Testis (tissue), 3 donors: ENCODE data around the gene ESYT1. TPM values are rescaled to one million over a fixed set of nuclear protein-coding genes. Genes with fewer than 3 reads are reported as not detected.
A peak's percentile ranks its signal among the peaks of the same experiment; 100 is the strongest.

ENCODE experiments used
- DNase-seq: peaks from one replicate; pipeline ENCODE4 v3.0.0-alpha.2; 2019
- H3K27ac ChIP-seq, 2 donors: fragments of 200-600 bp; sonication (generic); one replicate each; pipeline ENCODE4 v1.5.1; 2019
- H3K27me3 ChIP-seq: fragments of 200-600 bp; sonication (generic); one replicate; pipeline ENCODE4 v1.5.1; 2019
- H3K36me3 ChIP-seq: fragments of 200-600 bp; sonication (generic); one replicate; pipeline ENCODE4 v1.5.1; 2017; ENCODE audit warnings: low read depth; ENCODE audit errors: missing control alignments
- H3K4me1 ChIP-seq: fragments of 200-600 bp; sonication (generic); one replicate; pipeline ENCODE4 v1.5.1; 2019
- H3K4me3 ChIP-seq, 2 donors: fragments of 200-600 bp; sonication (generic); one replicate each; pipeline ENCODE4 v1.5.1; 2017 to 2019
- H3K9me3 ChIP-seq: fragments of 200-600 bp; sonication (generic); one replicate; pipeline ENCODE4 v1.5.1; 2017
- CTCF ChIP-seq, 3 experiments: fragments of 450-650 bp in 2 of 3; fragments of 200-600 bp in 1 of 3; sonication (generic) in 1 of 3; IDR thresholded peaks; one replicate each; pipeline ENCODE4 v1.5.1; 2016 to 2019; ENCODE audit warnings: antibody characterized with exemption in 3 of 3, mild to moderate bottlenecking in 2 of 3, moderate library complexity in 1 of 3
- POLR2A ChIP-seq: fragments of 450-650 bp; IDR thresholded peaks from one replicate; pipeline ENCODE4 v1.6.1; 2017; ENCODE audit warnings: antibody characterized with exemption, mild to moderate bottlenecking, moderate library complexity
- WGBS, 2 donors: methylation state at CpG; one replicate each; pipeline ENCODE4 v1.1.5; 2018; 5-methylcytosine and 5-hydroxymethylcytosine counted together
- intact Hi-C: fragments of 100-400 bp; cut with DNase I; formaldehyde crosslinking; loops from one replicate; pipeline ENCODE4 v1.15.1; 2023; ENCODE audit warnings: low total_unique reads
- polyA plus RNA-seq: library from polyadenylated mRNA; stranded (reverse); fragments of 350-450 nt; fragmentation: Illumina TruSeq; extraction: RNeasy Lipid Tissue Mini Kit (QIAGEN cat#74804); gene quantifications from one replicate; pipeline ENCODE4 v1.2.3, GENCODE V29; 2014; ENCODE audit warnings: low read depth, low replicate concordance; ENCODE audit not compliant: insufficient read depth
- total RNA-seq, 2 donors: library from RNA; depleted of rRNA; stranded (reverse); fragments of >200 nt; gene quantifications; one replicate each; pipeline ENCODE4 v1.2.3, GENCODE V29; 2016

Gene ESYT1
- total and polyA plus RNA-seq, 3 donors from 2014 or later, result 50.8 to 99.8 (median 72.0) TPM

- Histone ChIP-seq H3K27ac (peak overlapping the region; percentile 77 to 92), H3K4me1 (peaks cover 27% of the 10 kb centered on the region), H3K9me3 (no peaks in the 10 kb centered on the region), H3K27me3 (no peaks in the 10 kb centered on the region), H3K36me3 (no peaks in the 10 kb centered on the region), H3K4me3 (peak overlapping the region; percentile 80)
- peak; percentile 74 for DNase-seq
- intact Hi-C loops, result no loop called here
- WGBS, 2 donors, result 5 to 13% methylated on average over 12 of the region's 12 CpGs
- TF ChIP-seq CTCF (IDR thresholded peaks at IDR 0.05) (peak; percentile 37 to 60 (median 50)), POLR2A (no peak)
Observed at GRCh38 chr12:56151672-56152131, 23.6 kb downstream of the ESYT1 start.

- no peaks in the 10 kb centered on the region for H3K9me3 ChIP-seq
- DNase-seq, result peak; percentile 96
- H3K4me3 ChIP-seq, result peak within 1 kb of the TSS; percentile 80
- TF ChIP-seq POLR2A, result no peak
- TF ChIP-seq CTCF (IDR thresholded peaks at IDR 0.05), result peak in 1 of 3 experiments; percentile 37
- H3K4me1 ChIP-seq, result peaks cover 26% of the 10 kb centered on the region
- intact Hi-C loops, result no loop called here
- H3K27me3 ChIP-seq, result no peaks in the 10 kb centered on the region
- H3K27ac ChIP-seq, result peak within 1 kb of the TSS; percentile 77 to 92
- no peaks in the 10 kb centered on the region for H3K36me3 ChIP-seq
- WGBS, 2 donors, result 0% methylated on average over 36 to 37 of the region's 37 CpGs
Observed at GRCh38 chr12:56152132-56152755, 24.2 kb downstream of the ESYT1 start, which contains the start of gene MYL6B. TSS of gene MYL6B (plus strand) at chr12:56152587. CDS start at chr12:56153919, 1,332 bp downstream.

GRCh38 chr12:56152756-56153677, 24.9 kb downstream of the ESYT1 start:
- WGBS, 2 donors, result 5 to 6% methylated on average over 8 of the region's 8 CpGs
- intact Hi-C loops, result no loop called here
- Histone ChIP-seq H3K9me3 (no peaks in the 10 kb centered on the region), H3K4me3 (peak overlapping the region; percentile 80), H3K4me1 (peaks cover 25% of the 10 kb centered on the region), H3K27me3 (no peaks in the 10 kb centered on the region), H3K36me3 (no peaks in the 10 kb centered on the region), H3K27ac (peak overlapping the region; percentile 77 to 92)
- no peak for DNase-seq
- TF ChIP-seq POLR2A (no peak), CTCF (IDR thresholded peaks at IDR 0.05) (no peak)

GRCh38 chr12:56153678-56154065, 25.6 kb downstream of the ESYT1 start:
- peak; percentile 76 for DNase-seq
- Histone ChIP-seq H3K4me1 (peaks cover 25% of the 10 kb centered on the region), H3K27ac (peak overlapping the region; percentile 77 to 92), H3K27me3 (no peaks in the 10 kb centered on the region), H3K4me3 (no peak overlapping the region), H3K36me3 (no peaks in the 10 kb centered on the region), H3K9me3 (no peaks in the 10 kb centered on the region)
- TF ChIP-seq CTCF (IDR thresholded peaks at IDR 0.05) (no peak), POLR2A (no peak)
- intact Hi-C loops, result no loop called here
- 54 to 60% methylated on average over 5 of the region's 5 CpGs for WGBS, 2 donors
